BE2C (cell line): Measurements from ENCODE around the gene RAB40C.

Experiments used
- DNase-seq: peaks from one replicate; pipeline ENCODE4 v3.0.0-alpha.2; 2020
- H3K27me3 ChIP-seq: fragments of 250-450 bp; sonication (Bioruptor Pico); 2 replicates; pipeline ENCODE4 v1.5.1; 2020; ENCODE audit warnings: mild to moderate bottlenecking
- H3K36me3 ChIP-seq: fragments of 250-450 bp; sonication (Bioruptor Pico); 2 replicates; pipeline ENCODE4 v1.5.1; 2020; ENCODE audit warnings: mild to moderate bottlenecking
- H3K4me1 ChIP-seq: fragments of 250-450 bp; sonication (Bioruptor Pico); 2 replicates; pipeline ENCODE4 v1.5.1; 2020
- H3K4me3 ChIP-seq: 2 replicates; pipeline ENCODE4 v1.5.1; 2011; ENCODE audit warnings: low read depth, low read length
- H3K9me3 ChIP-seq: fragments of 250-450 bp; sonication (Bioruptor Pico); 2 replicates; pipeline ENCODE4 v1.5.1; 2020
- CTCF ChIP-seq: IDR thresholded peaks from 2 replicates; pipeline ENCODE4 v1.5.1; 2012; ENCODE audit warnings: mild to moderate bottlenecking, low read depth, low read length

RAB40C gene

GRCh38 chr16:554640-555365 lies 35.1 kb upstream of the RAB40C start:
- Histone ChIP-seq H3K4me1 (peaks cover 16% of the 10 kb centered on the region), H3K9me3 (no peaks in the 10 kb centered on the region), H3K4me3 (no peak overlapping the region), H3K36me3 (peaks cover 28% of the 10 kb centered on the region), H3K27me3 (peaks cover 8% of the 10 kb centered on the region)
- DNase-seq: peak; percentile 59
- no peak for TF ChIP-seq CTCF

- no peak for TF ChIP-seq CTCF
- no peak overlapping the region for H3K4me3 ChIP-seq
- H3K36me3 ChIP-seq: peaks cover 23% of the 10 kb centered on the region
- peak; percentile 60 for DNase-seq
- H3K4me1 ChIP-seq: peaks cover 16% of the 10 kb centered on the region
- H3K9me3 ChIP-seq: no peaks in the 10 kb centered on the region
- H3K27me3 ChIP-seq: peaks cover 16% of the 10 kb centered on the region
Observed at GRCh38 chr16:555528-556473, 34.1 kb upstream of the RAB40C start.

- H3K9me3 ChIP-seq: no peaks in the 10 kb centered on the region
- peaks cover 18% of the 10 kb centered on the region for H3K36me3 ChIP-seq
- peaks cover 16% of the 10 kb centered on the region for H3K4me1 ChIP-seq
- no peak overlapping the region for H3K4me3 ChIP-seq
- H3K27me3 ChIP-seq: peaks cover 25% of the 10 kb centered on the region
- DNase-seq: no peak
- TF ChIP-seq CTCF: no peak
Observed at GRCh38 chr16:556474-557173, 33.2 kb upstream of the RAB40C start.

- peaks cover 10% of the 10 kb centered on the region; the same call in 1 of the 2 replicates for H3K36me3 ChIP-seq
- no peak for DNase-seq
- peaks cover 25% of the 10 kb centered on the region for H3K27me3 ChIP-seq
- H3K4me1 ChIP-seq: peaks cover 16% of the 10 kb centered on the region
- H3K4me3 ChIP-seq: no peak overlapping the region
- no peak for TF ChIP-seq CTCF
- H3K9me3 ChIP-seq: no peaks in the 10 kb centered on the region
Observed at GRCh38 chr16:557463-558297, 32.2 kb upstream of the RAB40C start.

- no peaks in the 10 kb centered on the region for H3K9me3 ChIP-seq
- peaks cover 16% of the 10 kb centered on the region for H3K4me1 ChIP-seq
- DNase-seq: no peak
- no peak for TF ChIP-seq CTCF
- peaks cover 10% of the 10 kb centered on the region; the same call in 1 of the 2 replicates for H3K36me3 ChIP-seq
- peaks cover 25% of the 10 kb centered on the region for H3K27me3 ChIP-seq
- no peak overlapping the region for H3K4me3 ChIP-seq
Observed at GRCh38 chr16:558298-559020, 31.4 kb upstream of the RAB40C start.
